ENCODE measurements around the gene AGR2. TPM values are rescaled to one million over a fixed set of nuclear protein-coding genes. Genes with fewer than 3 reads are reported as not detected.
"Not testable (repeated sequence)": the region's sequence is repeated elsewhere in the genome, so short reads cannot be mapped to it uniquely, and the experiment has no call there.

The AGR2 gene
- total RNA-seq, 2 experiments from 2014 or later = not detected

DNA sequence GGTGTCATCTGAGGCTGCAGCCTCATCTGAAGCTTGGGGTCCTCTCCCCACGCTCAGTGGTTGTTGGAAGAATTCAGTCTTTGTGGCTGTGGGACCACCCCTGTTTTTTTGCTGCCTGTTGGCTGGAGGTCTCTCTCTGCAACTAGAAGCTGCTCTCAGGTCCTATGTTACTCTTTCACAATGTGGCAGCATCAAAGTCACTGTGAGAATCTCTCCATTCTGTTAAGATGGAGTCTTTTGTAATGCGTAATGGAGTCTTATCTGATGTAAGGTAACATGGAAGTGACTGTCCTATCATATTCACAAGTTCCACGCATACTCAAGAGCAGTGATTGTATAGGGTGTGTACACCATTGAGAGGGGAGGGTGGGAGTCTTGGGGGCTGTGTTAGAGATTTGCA, 26.3 kb downstream of the AGR2 start:
- Mint-ChIP-seq H3K9me3 (no peaks in the 10 kb centered on the region), H3K4me3 (no peak overlapping the region), H3K4me1 (peaks cover 1% of the 10 kb centered on the region), H3K27me3 (no peaks in the 10 kb centered on the region), H3K27ac (no peak overlapping the region), H3K36me3 (no peaks in the 10 kb centered on the region)
- POLR2A ChIA-PET = no interaction called here
- ATAC-seq (ENCODE audit: low read depth) = no peak
- DNase-seq = no peak

DNA sequence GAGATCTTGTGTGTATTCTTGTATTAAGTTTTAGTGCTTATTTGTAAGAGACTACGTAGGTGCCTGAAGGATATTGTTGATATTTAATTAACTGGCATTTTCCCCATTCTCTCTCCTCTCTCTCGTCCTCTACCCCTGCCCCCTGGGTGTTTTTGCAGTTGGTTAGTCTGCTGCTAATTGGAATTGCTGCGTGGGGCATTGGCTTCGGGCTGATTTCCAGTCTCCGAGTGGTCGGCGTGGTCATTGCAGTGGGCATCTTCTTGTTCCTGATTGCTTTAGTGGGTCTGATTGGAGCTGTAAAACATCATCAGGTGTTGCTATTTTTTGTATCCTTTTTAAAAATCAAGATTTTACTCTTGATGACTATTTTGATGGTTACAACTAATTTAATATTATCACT, 28.7 kb downstream of the AGR2 start:
- Mint-ChIP-seq H3K27me3 (peaks cover 3% of the 10 kb centered on the region), H3K4me3 (no peak overlapping the region), H3K36me3 (no peaks in the 10 kb centered on the region)

DNA sequence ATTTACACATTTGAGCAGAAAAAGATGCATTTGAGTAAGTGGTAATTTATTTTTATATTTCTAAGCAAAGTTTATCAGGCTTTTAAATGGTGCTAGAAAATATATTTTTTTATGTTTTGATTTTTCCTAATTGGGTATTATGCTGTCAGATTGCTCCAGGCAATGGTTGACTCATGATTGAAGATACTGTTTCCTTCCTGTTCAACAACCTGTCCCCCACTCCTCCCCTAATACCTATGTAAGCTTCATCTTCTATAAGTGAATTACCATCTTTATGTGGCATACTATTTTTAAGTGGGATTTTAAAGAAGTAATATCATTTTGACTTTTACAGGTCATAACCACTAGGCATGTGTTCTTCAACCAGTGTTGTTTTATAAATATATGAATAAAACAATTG, 29.8 kb downstream of the AGR2 start:
- DNase-seq = no peak
- Mint-ChIP-seq H3K27ac (no peak overlapping the region), H3K4me1 (no peaks in the 10 kb centered on the region), H3K4me3 (no peak overlapping the region), H3K9me3 (no peaks in the 10 kb centered on the region), H3K27me3 (peaks cover 3% of the 10 kb centered on the region), H3K36me3 (no peaks in the 10 kb centered on the region)
- POLR2A ChIA-PET = no interaction called here
- no peak for ATAC-seq (ENCODE audit: low read depth)

More for the DNA sequence above, 28.7 kb downstream of the AGR2 start:
- Mint-ChIP-seq H3K4me1 (peaks cover 1% of the 10 kb centered on the region), H3K27ac (no peak overlapping the region), H3K9me3 (no peaks in the 10 kb centered on the region)
- POLR2A ChIA-PET = no interaction called here
- DNase-seq (no peak), ATAC-seq (ENCODE audit: low read depth) (no peak)

DNA sequence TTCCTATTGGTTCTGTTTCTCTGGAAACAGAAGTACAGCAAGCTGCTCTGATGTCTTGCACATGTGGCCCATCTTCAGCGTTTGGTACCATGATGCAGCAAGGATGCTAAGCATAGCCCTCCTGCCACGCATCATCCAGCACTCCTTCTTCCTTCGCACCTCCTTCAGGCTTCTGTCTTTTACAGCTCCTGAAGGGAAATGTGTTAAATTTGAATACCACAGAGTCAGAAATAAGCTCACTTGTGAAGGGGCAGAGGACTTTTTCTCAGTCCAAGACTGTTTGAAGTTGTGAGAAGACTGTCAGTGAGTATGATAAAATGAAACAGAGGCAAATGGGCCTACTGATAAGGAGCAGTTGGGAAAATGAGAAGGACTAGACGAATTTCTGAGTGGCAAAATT, 30.5 kb downstream of the AGR2 start:
- Mint-ChIP-seq H3K4me1 (no peaks in the 10 kb centered on the region), H3K27me3 (peaks cover 3% of the 10 kb centered on the region), H3K9me3 (no peaks in the 10 kb centered on the region), H3K4me3 (no peak overlapping the region), H3K36me3 (no peaks in the 10 kb centered on the region), H3K27ac (no peak overlapping the region)
- DNase-seq (no peak), ATAC-seq (ENCODE audit: low read depth) (no peak)
- POLR2A ChIA-PET = no interaction called here

DNA sequence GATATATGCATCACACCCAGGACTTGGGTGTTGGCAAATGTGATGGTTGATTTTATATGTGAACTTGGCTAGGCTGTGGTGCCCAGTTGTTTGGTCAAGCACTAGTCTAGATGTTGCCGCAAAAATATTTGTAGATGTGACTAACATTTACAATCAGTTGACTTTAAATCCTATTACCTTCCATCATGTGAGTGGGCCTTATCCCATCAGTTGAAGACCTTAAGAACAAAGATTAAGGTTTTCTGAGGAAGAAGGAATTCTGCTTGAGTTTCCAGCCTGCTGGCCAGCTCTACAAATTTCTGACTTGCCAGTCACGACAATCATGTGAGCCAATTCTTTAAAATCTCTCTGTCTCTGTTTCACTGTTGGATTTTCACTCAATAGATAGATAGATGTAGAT, 30.9 kb downstream of the AGR2 start:
- H3K4me1 Mint-ChIP-seq = no peaks in the 10 kb centered on the region
- DNase-seq = no peak
- ATAC-seq (ENCODE audit: low read depth) = no peak
- no peak overlapping the region for H3K27ac Mint-ChIP-seq
- POLR2A ChIA-PET = no interaction called here
- peaks cover 3% of the 10 kb centered on the region for H3K27me3 Mint-ChIP-seq
- H3K9me3 Mint-ChIP-seq = no peaks in the 10 kb centered on the region
- no peaks in the 10 kb centered on the region for H3K36me3 Mint-ChIP-seq
- H3K4me3 Mint-ChIP-seq = no peak overlapping the region

- Mint-ChIP-seq H3K36me3 (no peaks in the 10 kb centered on the region), H3K27ac (no peak overlapping the region), H3K4me1 (no peaks in the 10 kb centered on the region), H3K9me3 (no peaks in the 10 kb centered on the region), H3K27me3 (peaks cover 3% of the 10 kb centered on the region), H3K4me3 (no peak overlapping the region)
- no peak for DNase-seq
- ATAC-seq (ENCODE audit: low read depth) = no peak
- POLR2A ChIA-PET = no interaction called here
Measured at GRCh38 chr7:16773326-16773725, 31.5 kb downstream of the AGR2 start.

DNA sequence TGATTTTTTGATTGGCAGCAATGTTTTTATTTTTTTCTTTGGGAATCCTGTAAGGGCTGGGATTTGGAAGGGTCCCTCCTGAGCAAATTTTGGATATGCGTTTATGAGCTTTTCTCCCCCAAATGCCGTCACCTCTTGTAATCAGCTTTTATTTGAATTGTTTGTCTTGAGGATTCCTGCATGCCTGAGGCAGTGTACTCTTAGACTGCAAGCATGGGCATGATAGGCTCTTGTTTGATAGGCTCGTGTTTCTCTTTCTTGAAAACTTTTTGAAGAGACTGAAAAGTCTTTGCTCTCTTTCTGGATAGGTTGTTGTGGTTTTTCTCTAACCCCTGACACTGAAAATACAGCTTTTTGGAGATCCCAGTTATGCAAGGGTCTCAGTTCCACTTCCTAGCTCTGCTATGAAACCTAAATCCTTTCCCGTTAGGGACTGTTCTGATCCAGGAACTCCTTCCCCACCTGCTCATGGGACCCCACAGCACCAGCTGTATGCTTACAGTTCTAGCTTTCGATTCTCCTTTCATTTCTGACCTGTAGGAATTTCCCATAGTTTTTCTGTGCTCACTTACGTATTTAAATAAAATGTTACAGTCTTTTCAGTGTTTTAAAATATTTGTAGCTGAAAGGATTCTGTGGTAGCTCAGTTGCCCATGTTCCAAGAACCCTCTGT, 34.0 kb downstream of the AGR2 start:
- no peaks in the 10 kb centered on the region for H3K9me3 Mint-ChIP-seq
- H3K36me3 Mint-ChIP-seq = no peaks in the 10 kb centered on the region
- H3K4me1 Mint-ChIP-seq = no peaks in the 10 kb centered on the region
- peaks cover 8% of the 10 kb centered on the region for H3K27me3 Mint-ChIP-seq
- ATAC-seq (ENCODE audit: low read depth) (no peak), DNase-seq (no peak)
- POLR2A ChIA-PET = no interaction called here
- H3K4me3 Mint-ChIP-seq = no peak overlapping the region
- H3K27ac Mint-ChIP-seq = no peak overlapping the region

- H3K9me3 Mint-ChIP-seq; DNase-seq; H3K27ac Mint-ChIP-seq; H3K27me3 Mint-ChIP-seq; H3K4me3 Mint-ChIP-seq; ATAC-seq (ENCODE audit: low read depth); H3K36me3 Mint-ChIP-seq; H3K4me1 Mint-ChIP-seq; POLR2A ChIA-PET: not testable (repeated sequence)
Measured at GRCh38 chr7:16769994-16770393, 34.8 kb downstream of the AGR2 start.

GRCh38 chr7:16765436-16765859, 39.4 kb downstream of the AGR2 start:
- no peaks in the 10 kb centered on the region for H3K9me3 Mint-ChIP-seq
- no peaks in the 10 kb centered on the region for H3K4me1 Mint-ChIP-seq
- H3K4me3 Mint-ChIP-seq = no peak overlapping the region
- POLR2A ChIA-PET = no interaction called here
- no peak overlapping the region for H3K27ac Mint-ChIP-seq
- peaks cover 7% of the 10 kb centered on the region for H3K27me3 Mint-ChIP-seq
- ATAC-seq (ENCODE audit: low read depth) = no peak
- no peak for DNase-seq
- H3K36me3 Mint-ChIP-seq = no peaks in the 10 kb centered on the region

DNA sequence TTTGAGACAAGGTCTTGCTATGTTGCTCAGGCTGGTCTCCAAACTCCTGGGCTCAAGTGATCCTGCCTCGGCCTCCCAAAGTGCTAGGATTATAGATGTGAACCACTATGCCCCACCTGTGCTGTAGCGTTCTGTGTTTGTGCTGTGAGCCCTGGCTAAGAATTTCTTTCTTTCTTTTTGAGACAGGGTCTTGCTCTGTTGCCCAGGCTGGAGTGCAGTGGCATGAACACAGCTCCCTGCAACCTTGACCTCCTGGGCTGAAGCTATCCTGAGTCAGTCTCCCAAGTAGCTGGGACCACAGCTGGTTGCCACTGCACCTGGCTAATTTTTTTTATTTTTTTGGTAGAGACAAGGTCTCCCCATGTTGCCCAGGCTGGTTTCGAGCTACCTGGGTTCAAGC, 39.9 kb downstream of the AGR2 start:
- POLR2A ChIA-PET = no interaction called here
- no peak overlapping the region for H3K27ac Mint-ChIP-seq
- no peak for ATAC-seq (ENCODE audit: low read depth)
- H3K4me1 Mint-ChIP-seq = no peaks in the 10 kb centered on the region
- H3K9me3 Mint-ChIP-seq = no peaks in the 10 kb centered on the region
- H3K4me3 Mint-ChIP-seq = no peak overlapping the region
- H3K36me3 Mint-ChIP-seq = no peaks in the 10 kb centered on the region
- DNase-seq = no peak
- H3K27me3 Mint-ChIP-seq = peaks cover 7% of the 10 kb centered on the region

DNA sequence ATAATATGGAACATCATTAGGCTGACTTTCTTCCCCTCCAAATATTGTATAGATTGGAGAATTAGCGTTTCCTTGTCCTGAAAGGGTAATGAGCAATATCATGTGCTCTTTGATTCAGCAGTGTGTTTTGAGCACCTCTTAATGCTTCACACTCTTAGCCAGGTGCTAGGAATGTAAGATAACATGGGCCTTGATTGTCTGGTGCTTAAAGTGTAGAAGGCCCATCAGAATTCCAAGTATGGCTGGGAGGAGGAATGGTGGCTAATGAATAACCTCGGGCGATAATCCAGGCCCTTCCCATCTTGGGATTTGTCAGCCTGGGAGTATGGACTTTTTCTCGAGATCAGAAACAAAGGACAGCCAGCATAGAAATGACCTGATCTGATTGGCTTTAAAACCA, 42.6 kb downstream of the AGR2 start:
- DNase-seq (no peak), ATAC-seq (ENCODE audit: low read depth) (no peak)
- H3K4me1 Mint-ChIP-seq = peaks cover 8% of the 10 kb centered on the region
- no peak overlapping the region for H3K27ac Mint-ChIP-seq
- no peaks in the 10 kb centered on the region for H3K36me3 Mint-ChIP-seq
- H3K4me3 Mint-ChIP-seq = no peak overlapping the region
- POLR2A ChIA-PET = no interaction called here
- H3K9me3 Mint-ChIP-seq = peaks cover 1% of the 10 kb centered on the region
- H3K27me3 Mint-ChIP-seq = peaks cover 7% of the 10 kb centered on the region

DNA sequence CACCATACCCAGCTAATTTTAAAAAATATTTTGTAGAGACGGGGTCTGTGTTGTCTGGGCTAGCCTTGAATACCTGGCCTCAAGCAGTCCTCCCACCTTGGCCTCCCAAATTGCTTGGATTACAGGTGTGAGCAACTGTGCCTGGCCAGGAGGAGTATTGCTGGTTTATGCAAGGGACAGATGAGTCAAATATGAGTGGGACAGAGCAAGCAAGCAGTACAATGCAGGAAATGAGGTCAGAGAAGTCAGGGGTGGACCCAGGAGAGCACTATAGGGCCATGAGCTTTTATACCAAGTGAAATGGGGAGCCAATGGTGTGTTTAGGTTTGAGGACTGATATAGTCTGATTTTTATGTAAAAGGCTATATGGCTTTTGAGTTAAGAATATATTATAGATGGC, 45.0 kb downstream of the AGR2 start:
- no peaks in the 10 kb centered on the region for H3K36me3 Mint-ChIP-seq
- no peak overlapping the region for H3K4me3 Mint-ChIP-seq
- peaks cover 8% of the 10 kb centered on the region for H3K4me1 Mint-ChIP-seq
- POLR2A ChIA-PET = no interaction called here
- no peak overlapping the region for H3K27ac Mint-ChIP-seq
- ATAC-seq (ENCODE audit: low read depth) = no peak
- H3K27me3 Mint-ChIP-seq = peaks cover 15% of the 10 kb centered on the region
- peaks cover 1% of the 10 kb centered on the region for H3K9me3 Mint-ChIP-seq
- no peak for DNase-seq

DNA sequence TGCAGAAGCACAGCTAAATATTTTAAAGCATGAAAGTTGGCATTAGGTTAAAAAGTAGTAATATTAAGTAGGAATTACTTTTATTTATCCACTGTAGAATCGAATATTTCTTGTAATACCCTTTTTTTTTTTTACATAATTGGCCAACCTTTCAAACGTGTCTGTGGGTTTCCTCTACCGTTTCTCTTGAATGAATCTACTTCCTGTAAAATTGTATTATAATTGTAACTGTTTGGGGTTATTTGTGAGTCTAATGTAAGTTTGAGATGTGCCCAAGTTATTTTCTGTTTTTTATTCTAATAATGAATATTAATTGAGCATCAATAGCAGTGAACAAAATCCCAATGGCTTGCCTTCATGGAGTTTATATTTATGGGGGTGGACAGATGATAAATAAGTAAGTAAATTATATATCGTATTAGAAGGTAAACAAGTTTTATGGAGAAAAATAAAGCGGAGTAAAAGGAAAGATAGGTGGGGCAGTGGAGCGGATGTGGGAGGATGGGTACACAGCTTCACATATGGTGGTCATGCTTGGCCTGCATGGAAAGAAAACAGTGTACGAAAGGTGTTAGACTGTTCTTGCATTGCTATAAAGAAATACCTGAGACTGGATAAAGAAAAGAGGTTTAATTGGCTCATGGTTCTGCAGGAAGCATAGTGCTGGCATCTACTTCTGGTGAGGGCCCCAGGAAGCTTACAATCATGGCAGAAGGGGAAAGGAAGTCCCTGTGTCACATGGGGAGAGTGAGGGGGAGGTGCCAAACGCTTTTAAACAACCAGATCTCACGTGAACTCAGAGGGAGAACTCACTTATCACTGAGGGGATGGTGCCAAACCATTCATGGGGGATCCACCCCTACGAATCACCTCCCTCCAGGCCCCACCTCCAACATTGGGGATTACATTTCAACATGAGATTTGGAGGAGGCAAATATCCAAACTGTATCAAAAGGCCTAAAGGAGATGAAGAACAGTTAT, 45.9 kb downstream of the AGR2 start:
- H3K4me3 Mint-ChIP-seq = no peak overlapping the region
- peaks cover 15% of the 10 kb centered on the region for H3K4me1 Mint-ChIP-seq
- no peak for DNase-seq
- no peak for ATAC-seq (ENCODE audit: low read depth)
- POLR2A ChIA-PET = interaction anchor here (0.6 kb wide), 1 partner anchor 126 kb away, joined by 3 read pairs; no protein-coding TSS in a partner anchor
- peaks cover 23% of the 10 kb centered on the region for H3K27me3 Mint-ChIP-seq
- H3K36me3 Mint-ChIP-seq = no peaks in the 10 kb centered on the region
- no peak overlapping the region for H3K27ac Mint-ChIP-seq
- H3K9me3 Mint-ChIP-seq = peaks cover 1% of the 10 kb centered on the region

DNA sequence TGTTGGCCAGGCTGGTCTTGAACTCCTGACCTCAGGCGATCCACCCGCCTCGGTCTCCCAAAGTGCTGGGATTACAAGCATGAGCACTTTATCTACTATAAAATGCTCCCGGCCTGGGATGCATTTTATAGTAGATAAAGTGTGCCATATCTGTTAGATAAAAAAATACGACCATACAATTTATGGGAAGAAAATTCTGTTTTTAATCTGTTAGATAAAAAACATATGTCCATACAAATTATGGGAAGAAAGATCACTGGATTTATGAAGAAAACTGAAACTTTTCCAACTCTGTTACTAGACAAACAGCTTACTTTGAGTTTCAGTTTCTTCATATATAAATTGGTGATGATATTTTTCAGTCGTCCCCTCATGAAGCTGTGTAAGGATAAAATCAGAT, 46.8 kb downstream of the AGR2 start:
- no peak overlapping the region for H3K27ac Mint-ChIP-seq
- no peak for ATAC-seq (ENCODE audit: low read depth)
- peaks cover 17% of the 10 kb centered on the region for H3K4me1 Mint-ChIP-seq
- H3K9me3 Mint-ChIP-seq = peaks cover 1% of the 10 kb centered on the region
- peaks cover 23% of the 10 kb centered on the region for H3K27me3 Mint-ChIP-seq
- DNase-seq = no peak
- POLR2A ChIA-PET = interaction anchor here (0.6 kb wide), 1 partner anchor 127 kb away, joined by 3 read pairs; no protein-coding TSS in a partner anchor
- H3K4me3 Mint-ChIP-seq = no peak overlapping the region
- no peaks in the 10 kb centered on the region for H3K36me3 Mint-ChIP-seq

Data from activated naive CD8-positive, alpha-beta T cell treated with anti-CD3 and anti-CD28 coated beads, Interleukin-2, amount 10 ng/mL, durations not matched to agents 7 days and 5 days (primary cell).